Heart left ventricle (tissue), 16 donors: ENCODE results near the gene ARSG. TPM values are rescaled to one million over a fixed set of nuclear protein-coding genes. Genes with fewer than 3 reads are reported as not detected.

Experiments used
- ATAC-seq, 4 donors: fragments of 200-7000 bp; cut with Tn5 transposase; one replicate each; pipeline ENCODE4 v1.9.1; 2020 to 2022; ENCODE audit warnings: moderate library complexity in 4 of 4, mild to moderate bottlenecking in 3 of 4, moderate number of reproducible peaks in 1 of 4
- DNase-seq, 5 donors: peaks; one replicate each; pipeline ENCODE4 v3.0.0-alpha.2; 2020
- H3K27ac ChIP-seq, 12 donors: fragments of 200-600 bp; sonication (generic) in 4 of 12; one replicate each; pipeline versions ENCODE4 v1.5.0 to v1.8.0; 2016 to 2022; ENCODE audit warnings: mild to moderate bottlenecking in 2 of 12
- H3K27me3 ChIP-seq, 9 donors: fragments of 200-600 bp; sonication (generic) in 2 of 9; one replicate each; pipeline versions ENCODE4 v1.5.1 to v1.8.0; 2016 to 2022; ENCODE audit warnings: mild to moderate bottlenecking in 3 of 9
- H3K36me3 ChIP-seq, 9 donors: fragments of 200-600 bp; sonication (generic) in 2 of 9; one replicate each; pipeline versions ENCODE4 v1.5.0 to v1.8.0; 2018 to 2022; ENCODE audit warnings: mild to moderate bottlenecking in 2 of 9
- H3K4me1 ChIP-seq, 12 donors: fragments of 200-600 bp; sonication (generic) in 4 of 12; one replicate each; pipeline versions ENCODE4 v1.5.0 to v1.8.0; 2016 to 2022; ENCODE audit warnings: mild to moderate bottlenecking in 3 of 12
- H3K4me3 ChIP-seq, 12 donors: fragments of 200-600 bp; sonication (generic) in 4 of 12; one replicate each; pipeline versions ENCODE4 v1.5.0 to v1.8.0; 2017 to 2022; ENCODE audit warnings: mild to moderate bottlenecking in 9 of 12, moderate library complexity in 4 of 12
- H3K9me3 ChIP-seq, 12 donors: fragments of 200-600 bp; sonication (generic) in 4 of 12; one replicate each; pipeline versions ENCODE4 v1.5.0 to v1.8.0; 2016 to 2022; ENCODE audit warnings: mild to moderate bottlenecking in 1 of 12
- POLR2A ChIP-seq, 2 donors: fragments of 450-650 bp; IDR thresholded peaks; one replicate each; pipeline ENCODE4 v1.6.1; 2017; ENCODE audit warnings: antibody characterized with exemption in 2 of 2, mild to moderate bottlenecking in 2 of 2, moderate library complexity in 2 of 2
- WGBS, 4 donors: extraction: QIAGEN DNeasy Blood & Tissue Kit in 2 of 4; methylation state at CpG; one replicate each; pipeline versions ENCODE4 v1.1.5 to v1.1.7; 2013 to 2018; 5-methylcytosine and 5-hydroxymethylcytosine counted together
- intact Hi-C, 10 donors: fragments of 100-400 bp; cut with DNase I; formaldehyde crosslinking; loops; one replicate each; pipeline versions ENCODE4 v1.11.1 to v1.14.2; 2022
- polyA plus RNA-seq, 2 donors: library from polyadenylated mRNA; stranded (reverse); fragments of 200-250 nt; gene quantifications; one replicate each; pipeline ENCODE4 v1.2.3, GENCODE V29; 2013
- total RNA-seq, 9 donors: library from RNA; depleted of rRNA in 2 of 9; stranded (reverse); fragments of >200 nt in 2 of 9; fragmentation: NEBNext Ultra II Directional in 3 of 9; extraction: Animal tissue kit (Norgen Biotek cat#: 25700) in 3 of 9; gene quantifications; one replicate each; pipeline versions ENCODE4 v1.1.0 to v1.2.4, GENCODE V29; 2016 to 2023
- TF ChIP-seq, protein P1 (sequence below), 12 donors: fragments of 200-600 bp; sonication (generic) in 4 of 12; IDR thresholded peaks; one replicate each; pipeline versions ENCODE4 v1.5.0 to v1.8.0; 2018 to 2022; ENCODE audit warnings: antibody characterized with exemption in 12 of 12, mild to moderate bottlenecking in 5 of 12
- donor health status: ischemic (EF 13 %, LVEDD 7.1; RV severe dilation, severe dysfunction).
- donor health status: healthy with polysubstance abuse.
- donor health status: DM: no; HTN: yes; CAD: no.
- donor health status: DM: no; HTN: no; CAD: no.
- donor health status: ischemic (EF 25% LVEDD 6.9; RV normal size, moderate dysfunction).
- donor health status: ischemic (EF 25% LVEDD 5.7; RV mildly dilated, moderate dysfunction).
- donor health status: healthy.
- donor health status: DM: yes; HTN: yes; CAD: no.
- donor health status: ischemic (EF 35%, LVEDD 5.7; RV mildly dilated, moderate dysfunction).
- donor health status: nonischemic (EF 11% LVEDD 7.7; RV severe dilation, severe dysfunction).
- donor health status: DM: yes; HTN: yes; CAD: no.
- donor health status: PGD.
- donor health status: ischemic (EF 29% LVEDD 5.4; RV normal size, mild dysfunction).
- donor health status: nonischemic (EF 23%, LVEDD 6.1; RV moderate dilation, normal function).

ARSG gene
- total and polyA plus RNA-seq, 11 donors: 1.2 to 4.9 (median 3.3) TPM

DNA sequence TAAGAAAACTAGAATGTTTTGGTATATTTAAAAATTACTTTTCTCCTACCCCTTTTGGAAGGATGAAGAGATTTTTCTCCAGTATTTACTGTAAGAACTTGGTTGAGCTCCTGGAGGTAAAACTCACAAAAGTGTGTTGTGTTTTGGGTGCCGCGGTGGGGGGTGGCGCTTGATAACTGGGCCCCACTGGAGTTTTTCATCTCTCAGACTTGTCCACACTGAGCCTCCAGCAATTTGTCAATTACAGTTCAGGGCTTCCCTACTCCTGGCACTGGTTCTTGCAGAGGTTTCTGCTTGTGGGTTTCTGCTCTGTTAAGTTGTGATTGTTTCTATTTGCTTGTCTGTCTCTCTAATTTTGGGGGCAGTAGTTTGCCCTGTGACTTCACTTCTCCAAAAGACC, 126.0 kb downstream of the ARSG start:
- WGBS, 4 donors: 92 to 97% (median 97%) methylated on average over 3 of the region's 3 CpGs
- Histone ChIP-seq H3K4me1 (peaks cover 0 to 14% (median 0%) of the 10 kb centered on the region in 12 donors), H3K27ac (no peak overlapping the region), H3K9me3 (peaks cover 0 to 26% (median 4%) of the 10 kb centered on the region in 12 donors), H3K27me3 (no peaks in the 10 kb centered on the region), H3K4me3 (no peak overlapping the region), H3K36me3 (peaks cover 0 to 36% (median 28%) of the 10 kb centered on the region in 9 donors)
- TF ChIP-seq, protein P1, sequence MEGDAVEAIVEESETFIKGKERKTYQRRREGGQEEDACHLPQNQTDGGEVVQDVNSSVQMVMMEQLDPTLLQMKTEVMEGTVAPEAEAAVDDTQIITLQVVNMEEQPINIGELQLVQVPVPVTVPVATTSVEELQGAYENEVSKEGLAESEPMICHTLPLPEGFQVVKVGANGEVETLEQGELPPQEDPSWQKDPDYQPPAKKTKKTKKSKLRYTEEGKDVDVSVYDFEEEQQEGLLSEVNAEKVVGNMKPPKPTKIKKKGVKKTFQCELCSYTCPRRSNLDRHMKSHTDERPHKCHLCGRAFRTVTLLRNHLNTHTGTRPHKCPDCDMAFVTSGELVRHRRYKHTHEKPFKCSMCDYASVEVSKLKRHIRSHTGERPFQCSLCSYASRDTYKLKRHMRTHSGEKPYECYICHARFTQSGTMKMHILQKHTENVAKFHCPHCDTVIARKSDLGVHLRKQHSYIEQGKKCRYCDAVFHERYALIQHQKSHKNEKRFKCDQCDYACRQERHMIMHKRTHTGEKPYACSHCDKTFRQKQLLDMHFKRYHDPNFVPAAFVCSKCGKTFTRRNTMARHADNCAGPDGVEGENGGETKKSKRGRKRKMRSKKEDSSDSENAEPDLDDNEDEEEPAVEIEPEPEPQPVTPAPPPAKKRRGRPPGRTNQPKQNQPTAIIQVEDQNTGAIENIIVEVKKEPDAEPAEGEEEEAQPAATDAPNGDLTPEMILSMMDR (IDR thresholded peaks at IDR 0.05): no peak
- TF ChIP-seq POLR2A (IDR thresholded peaks at IDR 0.05): no peak
- intact Hi-C loops: no loop called here
- no peak for ATAC-seq
- no peak for DNase-seq

DNA sequence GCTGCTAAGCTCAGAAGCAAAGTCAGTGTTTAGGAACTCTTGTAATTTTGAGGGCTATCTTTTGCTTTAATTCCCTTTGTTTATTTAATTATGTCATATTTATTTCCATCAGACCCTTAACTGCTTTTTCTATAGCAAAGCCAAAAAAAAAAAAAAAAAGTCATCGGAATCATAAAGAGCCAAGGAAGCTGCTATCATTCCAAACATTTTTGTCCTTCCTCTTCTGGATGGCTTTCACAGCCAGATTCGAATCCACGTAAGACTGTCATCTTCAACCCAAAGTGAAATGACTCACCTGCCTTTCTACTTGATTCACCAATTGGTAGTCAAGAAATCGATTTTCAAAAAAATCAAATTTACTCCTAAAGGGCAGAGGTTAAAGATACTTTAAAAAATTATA, 127.6 kb downstream of the ARSG start:
- Histone ChIP-seq H3K4me3 (no peak overlapping the region), H3K9me3 (peaks cover 0 to 26% (median 4%) of the 10 kb centered on the region in 12 donors), H3K4me1 (peaks cover 0 to 14% (median 0%) of the 10 kb centered on the region in 12 donors), H3K36me3 (peaks cover 0 to 52% (median 41%) of the 10 kb centered on the region in 9 donors), H3K27me3 (no peaks in the 10 kb centered on the region), H3K27ac (no peak overlapping the region)
- TF ChIP-seq, protein P1 (IDR thresholded peaks at IDR 0.05): no peak
- TF ChIP-seq POLR2A (IDR thresholded peaks at IDR 0.05): no peak
- ATAC-seq: no peak
- intact Hi-C loops: no loop called here
- WGBS, 4 donors: 44 to 68% (median 55%) methylated on average over 4 of the region's 4 CpGs
- DNase-seq: no peak

DNA sequence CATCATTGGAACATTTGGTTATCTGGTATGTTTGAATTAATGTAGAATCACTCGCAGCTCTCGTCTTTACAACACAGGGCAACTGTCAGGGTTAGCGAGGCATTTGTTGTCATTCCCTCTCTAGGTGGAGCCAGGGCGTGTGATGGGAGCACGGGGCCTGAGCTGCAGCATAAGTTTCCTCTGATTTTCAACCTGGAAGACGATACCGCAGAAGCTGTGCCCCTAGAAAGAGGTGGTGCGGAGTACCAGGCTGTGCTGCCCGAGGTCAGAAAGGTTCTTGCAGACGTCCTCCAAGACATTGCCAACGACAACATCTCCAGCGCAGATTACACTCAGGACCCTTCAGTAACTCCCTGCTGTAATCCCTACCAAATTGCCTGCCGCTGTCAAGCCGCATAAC, 128.8 kb downstream of the ARSG start:
- TF ChIP-seq, protein P1 (IDR thresholded peaks at IDR 0.05): no peak
- TF ChIP-seq POLR2A (IDR thresholded peaks at IDR 0.05): no peak
- peaks cover 0 to 22% (median 4%) of the 10 kb centered on the region in 12 donors for H3K9me3 ChIP-seq
- WGBS, 4 donors: 92 to 95% (median 95%) methylated on average over 14 of the region's 14 CpGs
- no peaks in the 10 kb centered on the region for H3K27me3 ChIP-seq
- H3K4me3 ChIP-seq: no peak overlapping the region
- H3K36me3 ChIP-seq: peaks cover 0 to 64% (median 53%) of the 10 kb centered on the region in 9 donors
- H3K4me1 ChIP-seq: peaks cover 0 to 6% (median 0%) of the 10 kb centered on the region in 12 donors
- ATAC-seq (peak in 1 of 4 donors; percentile 9), DNase-seq (no peak)
- no peak overlapping the region for H3K27ac ChIP-seq
- intact Hi-C loops: no loop called here

DNA sequence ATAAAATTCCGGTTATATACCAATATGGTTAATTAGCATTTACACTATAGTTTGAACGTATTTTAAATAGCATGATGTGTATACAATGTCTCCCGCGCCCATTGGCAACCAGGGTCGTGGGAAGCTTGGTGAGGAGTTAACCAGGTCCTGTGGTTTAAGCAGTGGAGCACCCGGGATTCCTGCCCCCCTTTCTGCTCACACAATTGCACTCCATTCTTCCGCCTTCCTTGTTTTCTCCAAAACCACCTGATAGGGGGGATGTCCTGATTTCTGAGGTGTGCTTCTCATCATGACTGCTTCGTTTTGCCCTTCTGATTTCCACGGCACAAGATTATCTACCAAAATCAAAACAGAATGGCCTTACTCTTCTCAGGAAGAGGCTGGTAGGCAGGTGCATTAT, 130.2 kb downstream of the ARSG start:
- Histone ChIP-seq H3K36me3 (peaks cover 0 to 78% (median 67%) of the 10 kb centered on the region in 9 donors), H3K9me3 (peaks cover 0 to 8% (median 0%) of the 10 kb centered on the region in 12 donors), H3K4me1 (peaks cover 0 to 6% (median 0%) of the 10 kb centered on the region in 12 donors), H3K4me3 (no peak overlapping the region), H3K27ac (no peak overlapping the region), H3K27me3 (no peaks in the 10 kb centered on the region)
- ATAC-seq (no peak), DNase-seq (no peak)
- TF ChIP-seq, protein P1 (IDR thresholded peaks at IDR 0.05): no peak
- TF ChIP-seq POLR2A (IDR thresholded peaks at IDR 0.05): no peak
- intact Hi-C loops: no loop called here
- 89 to 94% (median 91%) methylated on average over 9 of the region's 9 CpGs for WGBS, 4 donors
